Stimulated activated naive B cell treated with anti-CD40 and anti-IgM and Interleukin-4, amounts not matched to agents 10 μg/mL and 1 μg/mL and 100 μg/mL, for 72 hours (primary cell): ENCODE measurements around the gene ZXDC.

Experiments used
- ATAC-seq, 2 donors: fragments of 150-1000 bp; cut with Tn5 transposase; replicated peaks; 2 replicates each; pipeline ENCODE4 v1.10.0; 2021; ENCODE audit warnings: moderate library complexity in 1 of 2
- DNase-seq: peaks from one replicate; pipeline ENCODE4 v3.0.0; 2021
- H3K27ac Mint-ChIP-seq: one replicate; pipeline ENCODE4 v1.8.0; 2022; ENCODE audit warnings: mild to moderate bottlenecking, mixed read lengths
- H3K27me3 Mint-ChIP-seq, 2 donors: one replicate each; pipeline ENCODE4 v1.8.0; 2022; ENCODE audit warnings: mixed read lengths in 2 of 2
- H3K36me3 Mint-ChIP-seq, 2 donors: one replicate each; pipeline ENCODE4 v1.8.0; 2022; ENCODE audit warnings: mixed read lengths in 2 of 2, mild to moderate bottlenecking in 1 of 2
- H3K4me1 Mint-ChIP-seq, 2 donors: one replicate each; pipeline ENCODE4 v1.8.0; 2022; ENCODE audit warnings: mixed read lengths in 2 of 2, mild to moderate bottlenecking in 1 of 2
- H3K4me3 Mint-ChIP-seq, 2 donors: one replicate each; pipeline ENCODE4 v1.8.0; 2022; ENCODE audit warnings: mild to moderate bottlenecking in 2 of 2, mixed read lengths in 2 of 2, moderate library complexity in 1 of 2
- H3K9me3 Mint-ChIP-seq, 2 donors: one replicate each; pipeline ENCODE4 v1.8.0; 2022; ENCODE audit warnings: mixed read lengths in 2 of 2, mild to moderate bottlenecking in 1 of 2

The ZXDC gene

DNA sequence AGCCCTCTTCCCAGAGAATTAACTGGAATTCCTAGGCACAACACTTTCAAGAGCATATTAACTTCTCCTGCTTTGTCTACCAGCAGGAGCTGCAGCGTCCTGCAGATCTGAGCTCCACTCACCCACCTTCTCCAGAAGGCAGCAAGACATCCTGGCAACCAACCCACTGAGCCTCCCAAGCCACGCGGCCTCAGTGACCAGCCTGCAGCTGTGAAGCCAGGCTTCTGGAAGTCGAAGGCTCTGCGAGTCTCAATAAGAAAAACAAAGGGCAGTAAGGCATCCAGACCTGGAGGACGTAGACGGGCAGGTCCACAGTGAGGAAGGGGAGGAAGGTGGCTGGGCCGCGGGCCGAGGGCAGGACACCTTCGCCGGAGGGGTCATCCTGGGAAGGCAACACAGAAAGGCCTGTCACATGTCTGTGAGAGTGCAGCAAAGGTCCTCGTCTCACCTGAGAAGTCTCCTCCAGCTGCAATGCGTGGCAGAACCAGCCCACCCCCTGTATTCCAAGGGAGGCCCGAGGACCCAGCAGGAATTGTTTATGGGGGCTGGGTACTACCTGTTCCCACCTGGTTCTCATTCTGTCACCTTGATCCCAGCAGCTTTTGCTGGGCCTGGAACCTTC, 36.2 kb downstream of the ZXDC start:
- DNase-seq: no peak
- Mint-ChIP-seq H3K4me1 (peaks cover 0 to 4% of the 10 kb centered on the region in 2 donors), H3K27ac (no peak overlapping the region), H3K9me3 (no peaks in the 10 kb centered on the region), H3K36me3 (peaks cover 51 to 64% of the 10 kb centered on the region in 2 donors), H3K4me3 (no peak overlapping the region), H3K27me3 (no peaks in the 10 kb centered on the region)
- ATAC-seq: no peak

DNA sequence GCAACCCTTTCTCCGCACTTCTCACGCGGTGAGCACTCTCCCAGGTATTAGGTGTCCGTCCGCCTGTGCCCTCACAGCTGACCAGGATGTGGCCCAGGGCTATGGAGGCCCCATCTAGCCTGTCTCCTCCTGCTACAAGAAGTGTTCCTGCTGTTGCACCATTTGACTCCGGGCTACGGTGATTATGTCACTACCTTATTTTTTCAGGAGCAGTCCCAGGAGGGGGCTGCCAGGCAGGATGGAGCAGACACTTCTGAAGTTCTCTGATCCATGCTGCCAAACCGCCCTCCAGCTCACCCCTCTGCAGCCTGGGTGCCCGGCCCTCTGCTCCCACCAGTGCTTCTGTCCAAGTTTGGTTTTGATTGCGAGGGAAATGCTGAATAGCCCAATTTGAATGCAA, 36.9 kb downstream of the ZXDC start:
- DNase-seq (no peak), ATAC-seq (no peak)
- H3K36me3 Mint-ChIP-seq: peaks cover 56 to 69% of the 10 kb centered on the region in 2 donors
- no peak overlapping the region for H3K4me3 Mint-ChIP-seq
- H3K4me1 Mint-ChIP-seq: peaks cover 0 to 4% of the 10 kb centered on the region in 2 donors
- H3K27ac Mint-ChIP-seq: no peak overlapping the region
- no peaks in the 10 kb centered on the region for H3K27me3 Mint-ChIP-seq
- H3K9me3 Mint-ChIP-seq: no peaks in the 10 kb centered on the region

DNA sequence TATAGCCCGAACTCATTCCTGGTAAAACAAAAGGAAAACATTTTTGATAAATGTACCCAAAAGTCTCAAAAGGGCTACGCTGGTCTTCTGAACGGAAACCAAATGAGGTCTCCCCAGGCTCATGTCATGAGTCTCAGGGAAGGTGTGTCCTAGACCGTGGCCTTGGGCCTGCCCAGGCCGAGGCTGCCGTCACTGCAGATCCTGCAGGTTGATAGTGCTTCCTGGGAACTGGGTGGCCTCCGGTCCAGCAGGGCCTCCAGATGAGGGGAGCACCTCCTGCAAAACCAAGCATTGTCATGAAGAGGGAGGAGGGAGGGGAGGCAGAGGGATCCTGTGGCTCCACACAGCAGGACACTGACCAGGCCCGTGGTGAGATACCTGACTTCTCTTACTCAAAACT, 37.5 kb downstream of the ZXDC start:
- Mint-ChIP-seq H3K27ac (no peak overlapping the region), H3K36me3 (peaks cover 61 to 73% of the 10 kb centered on the region in 2 donors), H3K9me3 (no peaks in the 10 kb centered on the region), H3K4me3 (no peak overlapping the region), H3K4me1 (peaks cover 0 to 4% of the 10 kb centered on the region in 2 donors), H3K27me3 (no peaks in the 10 kb centered on the region)
- DNase-seq: no peak
- no peak for ATAC-seq

DNA sequence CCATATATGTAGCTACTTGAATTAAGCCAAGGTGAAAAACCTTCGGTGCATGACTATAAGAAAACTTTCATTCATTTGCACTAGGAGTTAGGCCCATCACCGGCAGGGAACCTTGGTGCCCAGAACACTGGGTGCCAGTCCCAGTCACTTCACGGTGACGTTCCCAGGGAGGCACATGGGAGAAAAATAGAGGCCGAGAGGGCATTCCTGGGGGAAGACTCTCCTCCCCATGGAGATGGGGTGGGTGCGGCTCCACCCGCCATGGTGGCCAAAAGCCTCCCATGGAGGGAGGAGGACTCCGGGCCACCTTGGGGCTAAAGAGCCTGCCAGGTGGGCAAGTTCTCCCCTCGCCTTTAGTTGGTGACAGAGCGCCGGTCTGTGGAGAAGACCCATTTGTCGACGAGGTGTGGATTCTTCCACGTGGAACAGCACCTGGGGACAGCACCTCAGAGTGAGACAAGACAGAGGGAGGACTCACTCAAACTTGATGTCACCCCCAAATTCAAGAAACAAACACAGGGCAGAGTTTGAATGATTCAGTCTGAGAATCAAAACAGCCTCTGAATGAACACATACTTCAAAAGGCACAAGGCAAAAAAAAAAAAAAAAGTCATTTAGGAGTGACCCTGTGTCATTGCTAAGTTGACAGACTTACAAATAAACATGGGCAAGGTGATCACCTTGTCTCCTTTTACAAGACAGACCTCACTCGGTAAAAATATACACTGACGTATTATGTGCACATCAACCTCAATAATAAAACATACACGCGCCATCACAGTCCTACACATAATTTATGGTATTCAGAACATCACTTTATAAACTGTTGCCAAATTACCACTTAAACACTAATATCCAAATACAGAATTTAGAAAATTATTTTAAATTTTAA, 38.6 kb downstream of the ZXDC start:
- DNase-seq: no peak
- H3K4me3 Mint-ChIP-seq: no peak overlapping the region

DNA sequence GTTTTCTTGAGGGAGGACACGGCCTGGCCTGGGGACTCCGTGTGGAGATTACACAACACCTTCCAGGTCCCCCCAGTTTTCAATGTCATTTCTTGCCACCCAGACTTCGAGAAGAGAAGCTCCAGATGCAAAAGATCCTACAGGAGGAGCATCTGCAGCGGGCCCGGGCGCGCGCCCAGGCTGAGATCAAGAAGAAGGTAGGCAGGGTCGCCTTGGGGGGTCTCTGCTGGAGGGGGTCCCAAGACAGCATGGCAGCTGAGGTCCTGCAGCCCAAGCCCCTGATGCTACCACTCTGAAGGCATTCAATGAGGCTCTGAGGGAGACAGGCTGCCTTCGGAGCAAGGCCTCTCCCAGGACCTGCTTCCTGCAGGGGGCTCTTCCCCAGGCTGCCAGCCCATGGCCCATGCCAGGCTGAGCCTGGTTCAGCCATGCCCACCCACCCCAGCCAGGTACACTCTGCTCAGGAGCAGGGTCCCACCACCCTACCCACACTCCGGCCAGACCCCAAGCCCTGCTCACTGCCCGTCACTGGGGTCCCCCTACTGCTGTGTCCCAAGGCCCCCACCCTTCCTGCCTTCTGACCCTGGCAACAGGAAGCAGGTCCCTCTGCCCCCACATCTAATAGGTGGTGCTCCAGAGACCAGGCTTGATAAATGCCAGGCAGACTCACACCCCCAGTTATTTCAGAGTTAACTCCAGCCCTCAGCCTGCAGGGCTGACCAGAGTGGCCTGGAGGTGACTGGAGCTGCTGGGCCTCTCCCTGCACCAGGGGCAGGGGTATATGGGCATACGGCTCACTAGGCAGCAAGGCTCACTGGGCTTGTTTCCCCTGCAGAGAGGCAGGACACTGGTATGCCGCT, 40.0 kb downstream of the ZXDC start:
- no peaks in the 10 kb centered on the region for H3K27me3 Mint-ChIP-seq
- peaks cover 62 to 70% of the 10 kb centered on the region in 2 donors for H3K36me3 Mint-ChIP-seq
- H3K4me1 Mint-ChIP-seq: peaks cover 0 to 11% of the 10 kb centered on the region in 2 donors
- peak overlapping the region; percentile 56 for H3K27ac Mint-ChIP-seq
- ATAC-seq (no peak), DNase-seq (no peak)
- H3K9me3 Mint-ChIP-seq: no peaks in the 10 kb centered on the region
- no peak overlapping the region for H3K4me3 Mint-ChIP-seq

More for the DNA sequence above, 38.6 kb downstream of the ZXDC start:
- ATAC-seq: no peak
- Mint-ChIP-seq H3K9me3 (no peaks in the 10 kb centered on the region), H3K4me1 (peaks cover 0 to 7% of the 10 kb centered on the region in 2 donors), H3K27ac (no peak overlapping the region), H3K27me3 (no peaks in the 10 kb centered on the region), H3K36me3 (peaks cover 64 to 78% of the 10 kb centered on the region in 2 donors)

DNA sequence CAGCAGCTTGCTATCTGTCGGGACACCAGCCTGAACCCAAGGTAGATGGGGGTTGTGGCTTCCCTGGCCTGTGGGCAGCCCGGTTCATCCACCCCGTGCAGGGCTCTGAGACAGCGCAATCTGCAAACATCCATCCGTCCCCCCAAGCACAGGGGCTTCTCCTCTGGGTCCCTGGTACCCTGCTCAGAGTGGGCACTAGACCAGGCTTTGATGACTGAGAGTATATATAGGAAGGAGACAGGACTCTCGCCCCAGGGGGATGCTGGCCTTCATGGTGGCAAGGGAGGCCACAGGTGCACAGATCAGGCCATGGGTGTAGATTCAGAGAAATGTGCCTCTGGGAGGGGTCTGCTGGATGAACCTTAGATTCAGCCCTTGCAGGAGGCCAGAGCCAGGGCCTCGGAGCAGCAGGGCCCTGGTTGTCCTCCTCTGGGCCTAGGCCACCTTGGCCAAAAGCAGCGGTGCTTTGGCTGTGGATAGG, 40.7 kb downstream of the ZXDC start:
- H3K9me3 Mint-ChIP-seq: no peaks in the 10 kb centered on the region
- no peak for ATAC-seq
- H3K36me3 Mint-ChIP-seq: peaks cover 56 to 63% of the 10 kb centered on the region in 2 donors
- peaks cover 0 to 11% of the 10 kb centered on the region in 2 donors for H3K4me1 Mint-ChIP-seq
- DNase-seq: no peak
- H3K27ac Mint-ChIP-seq: no peak overlapping the region
- no peak overlapping the region for H3K4me3 Mint-ChIP-seq
- H3K27me3 Mint-ChIP-seq: no peaks in the 10 kb centered on the region

DNA sequence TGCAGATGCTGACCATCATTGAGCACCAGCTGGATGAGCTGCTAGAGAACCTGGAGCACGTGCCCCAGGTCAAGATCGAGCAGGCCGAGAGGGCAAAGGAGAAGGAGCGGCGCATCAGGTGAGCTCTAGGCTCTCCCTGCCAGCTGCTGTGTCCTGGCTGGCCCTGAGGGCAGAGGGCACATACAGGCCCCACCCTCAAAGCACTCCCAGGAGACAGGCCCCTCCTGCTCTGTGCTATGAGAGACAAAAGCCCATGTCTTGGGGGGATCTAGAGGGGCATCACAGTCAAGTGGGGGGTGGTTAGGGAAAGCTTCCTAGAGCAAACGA, 41.5 kb downstream of the ZXDC start:
- H3K9me3 Mint-ChIP-seq: no peaks in the 10 kb centered on the region
- no peak for DNase-seq
- peak overlapping the region; percentile 32 for H3K27ac Mint-ChIP-seq
- H3K4me1 Mint-ChIP-seq: peaks cover 0 to 11% of the 10 kb centered on the region in 2 donors
- H3K4me3 Mint-ChIP-seq: no peak overlapping the region
- peaks cover 52 to 57% of the 10 kb centered on the region in 2 donors for H3K36me3 Mint-ChIP-seq
- no peaks in the 10 kb centered on the region for H3K27me3 Mint-ChIP-seq
- ATAC-seq: no peak

DNA sequence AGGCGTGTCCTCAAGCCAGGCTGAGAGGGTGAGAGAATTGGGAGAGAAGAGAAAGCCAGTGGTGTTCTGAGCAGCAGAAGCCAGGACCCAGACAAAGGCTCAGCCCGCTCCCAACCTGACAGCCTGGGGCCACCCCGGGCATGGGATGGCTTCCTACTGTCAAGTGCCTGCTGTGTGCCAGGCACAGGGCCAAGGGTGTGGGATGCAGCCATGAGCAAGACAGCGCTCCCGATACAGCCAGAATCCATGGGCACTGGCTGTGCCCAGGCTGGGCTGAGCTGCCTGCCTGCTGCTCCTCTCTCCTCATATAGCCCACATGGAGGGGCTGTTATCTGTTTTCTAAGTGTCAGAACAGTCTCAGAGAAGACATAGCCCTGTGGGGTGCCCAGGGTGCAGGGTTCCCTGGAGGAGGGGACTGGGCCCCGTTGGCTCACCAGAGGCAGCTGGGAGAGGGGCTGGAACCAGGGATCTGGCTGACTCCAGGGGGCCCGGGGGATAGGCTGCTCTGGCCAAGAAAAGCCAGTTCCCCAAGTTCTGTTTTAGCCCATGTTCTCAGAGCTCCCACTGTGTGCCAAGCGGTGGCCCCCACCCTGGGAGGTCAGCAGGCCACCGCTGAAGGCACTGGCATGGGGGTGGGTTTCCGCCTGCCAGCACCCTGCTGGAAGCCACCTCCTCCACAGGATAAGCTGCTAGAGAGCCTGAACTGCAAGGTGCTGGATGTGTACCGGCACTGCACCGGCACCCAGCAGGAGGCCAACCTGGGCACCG, 42.0 kb downstream of the ZXDC start:
- Mint-ChIP-seq H3K36me3 (peaks cover 46 to 51% of the 10 kb centered on the region in 2 donors), H3K4me1 (peaks cover 0 to 11% of the 10 kb centered on the region in 2 donors), H3K27ac (no peak overlapping the region), H3K9me3 (no peaks in the 10 kb centered on the region), H3K4me3 (no peak overlapping the region), H3K27me3 (no peaks in the 10 kb centered on the region)
- ATAC-seq: no peak
- DNase-seq: no peak

DNA sequence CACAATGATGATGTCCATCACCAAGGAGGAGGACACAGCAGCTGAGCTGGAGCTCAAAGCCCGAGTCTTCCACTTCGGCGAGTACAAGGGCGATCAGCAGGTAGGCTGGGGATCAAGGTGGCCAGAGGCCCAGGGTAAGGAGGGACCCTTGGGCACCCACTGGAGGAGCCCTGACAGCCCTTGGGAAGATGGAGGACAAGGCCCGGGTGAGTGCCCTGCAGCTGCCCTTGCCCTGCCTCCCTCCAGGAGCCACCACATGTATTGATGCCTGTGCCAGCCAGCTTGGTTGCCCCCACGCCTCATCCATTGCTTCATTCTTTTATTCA, 42.6 kb downstream of the ZXDC start:
- H3K4me1 Mint-ChIP-seq: peaks cover 0 to 11% of the 10 kb centered on the region in 2 donors
- peaks cover 44 to 49% of the 10 kb centered on the region in 2 donors for H3K36me3 Mint-ChIP-seq
- H3K9me3 Mint-ChIP-seq: no peaks in the 10 kb centered on the region
- no peak for DNase-seq
- ATAC-seq: no peak
- no peak overlapping the region for H3K4me3 Mint-ChIP-seq
- no peaks in the 10 kb centered on the region for H3K27me3 Mint-ChIP-seq
- H3K27ac Mint-ChIP-seq: no peak overlapping the region

DNA sequence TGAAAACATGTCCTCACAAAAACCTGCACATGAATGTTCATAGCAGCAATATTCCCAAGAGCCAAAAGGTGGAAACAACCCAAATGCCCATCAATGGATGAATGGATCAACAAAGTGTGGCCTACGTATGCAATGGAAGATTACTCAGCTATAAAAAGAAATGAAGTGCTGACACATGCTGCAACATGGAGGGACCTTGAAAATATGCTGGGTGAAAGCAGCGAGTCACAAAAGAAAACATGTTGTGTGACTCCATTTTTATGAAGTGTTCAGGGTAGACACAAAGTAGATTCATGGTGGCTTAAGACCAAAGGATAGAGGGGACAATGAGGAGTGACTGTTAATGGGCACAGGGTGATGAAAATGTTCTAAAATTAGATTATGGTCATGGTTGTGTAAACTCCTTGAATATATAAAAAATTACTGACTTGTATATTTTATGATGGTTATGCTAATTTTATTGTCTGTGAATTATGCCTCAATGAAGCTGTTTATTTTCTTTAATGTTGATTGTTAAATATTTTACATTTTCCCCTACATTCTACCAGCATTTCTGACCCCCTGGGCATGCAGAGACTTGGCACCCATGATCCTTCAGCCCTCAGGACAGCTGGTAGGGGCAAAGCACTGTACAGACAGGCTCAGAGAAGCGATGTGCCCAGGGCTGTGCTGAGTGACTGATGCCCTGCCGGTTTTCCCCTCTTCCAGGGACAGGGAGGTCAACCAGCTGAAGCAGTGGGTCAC, 43.2 kb downstream of the ZXDC start:
- Mint-ChIP-seq H3K27me3 (no peaks in the 10 kb centered on the region), H3K4me3 (no peak overlapping the region), H3K36me3 (peaks cover 42 to 45% of the 10 kb centered on the region in 2 donors), H3K27ac (no peak overlapping the region), H3K9me3 (peaks cover 0 to 2% of the 10 kb centered on the region in 2 donors), H3K4me1 (peaks cover 0 to 11% of the 10 kb centered on the region in 2 donors)
- ATAC-seq (no peak), DNase-seq (no peak)

DNA sequence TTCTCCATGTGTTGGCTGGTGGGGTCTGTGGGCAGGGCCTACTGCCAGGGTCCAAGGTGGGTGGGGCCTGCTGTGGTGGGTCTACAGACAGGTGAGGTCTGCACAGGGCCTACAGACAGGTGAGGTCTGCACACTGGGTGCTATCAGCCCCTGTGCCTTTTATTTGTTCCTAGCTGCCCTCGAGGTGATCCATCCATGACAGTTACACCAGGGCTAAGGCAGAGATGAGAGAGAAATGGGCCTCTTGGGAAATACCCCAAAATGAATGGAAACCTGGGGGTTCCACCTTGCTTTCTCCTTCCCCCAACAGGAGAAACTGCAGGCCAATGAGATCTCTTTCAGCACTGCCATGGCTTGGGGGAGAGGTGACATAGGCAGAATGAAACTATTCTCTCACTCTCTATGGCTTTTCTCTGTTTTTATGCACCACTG, 44.6 kb downstream of the ZXDC start:
- H3K27ac Mint-ChIP-seq: peak overlapping the region; percentile 53
- H3K36me3 Mint-ChIP-seq: peaks cover 34 to 36% of the 10 kb centered on the region in 2 donors
- H3K4me1 Mint-ChIP-seq: peaks cover 0 to 10% of the 10 kb centered on the region in 2 donors
- H3K27me3 Mint-ChIP-seq: no peaks in the 10 kb centered on the region
- peak; percentile 87 to 94 for ATAC-seq
- peak; percentile 51 for DNase-seq
- H3K9me3 Mint-ChIP-seq: peaks cover 4% of the 10 kb centered on the region in 2 donors
- H3K4me3 Mint-ChIP-seq: no peak overlapping the region

DNA sequence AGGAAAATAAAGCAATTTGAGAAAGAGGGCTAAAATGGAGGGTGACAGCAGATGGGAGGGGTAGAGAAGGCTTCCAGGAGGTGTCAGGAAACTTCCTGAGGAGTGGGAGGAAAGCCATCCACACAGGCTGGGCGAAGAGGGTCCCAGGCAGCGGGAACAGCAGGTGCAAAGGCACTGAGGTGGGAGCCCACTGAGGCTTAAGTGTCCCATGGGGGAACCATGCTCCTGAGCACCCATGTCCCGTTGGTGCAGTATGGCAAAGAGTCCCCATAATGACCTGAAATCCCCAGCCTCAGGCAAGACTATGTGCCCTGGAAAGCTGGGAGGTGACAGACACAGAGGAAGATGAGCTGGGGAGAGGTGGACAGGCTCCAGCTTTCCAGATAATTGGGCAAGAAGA, 50.9 kb downstream of the ZXDC start:
- H3K9me3 Mint-ChIP-seq: peaks cover 9 to 11% of the 10 kb centered on the region in 2 donors
- DNase-seq (no peak), ATAC-seq (no peak)
- no peak overlapping the region for H3K27ac Mint-ChIP-seq
- H3K4me1 Mint-ChIP-seq: peaks cover 6 to 9% of the 10 kb centered on the region in 2 donors
- H3K27me3 Mint-ChIP-seq: no peaks in the 10 kb centered on the region
- H3K36me3 Mint-ChIP-seq: peaks cover 19 to 21% of the 10 kb centered on the region in 2 donors
- no peak overlapping the region for H3K4me3 Mint-ChIP-seq

DNA sequence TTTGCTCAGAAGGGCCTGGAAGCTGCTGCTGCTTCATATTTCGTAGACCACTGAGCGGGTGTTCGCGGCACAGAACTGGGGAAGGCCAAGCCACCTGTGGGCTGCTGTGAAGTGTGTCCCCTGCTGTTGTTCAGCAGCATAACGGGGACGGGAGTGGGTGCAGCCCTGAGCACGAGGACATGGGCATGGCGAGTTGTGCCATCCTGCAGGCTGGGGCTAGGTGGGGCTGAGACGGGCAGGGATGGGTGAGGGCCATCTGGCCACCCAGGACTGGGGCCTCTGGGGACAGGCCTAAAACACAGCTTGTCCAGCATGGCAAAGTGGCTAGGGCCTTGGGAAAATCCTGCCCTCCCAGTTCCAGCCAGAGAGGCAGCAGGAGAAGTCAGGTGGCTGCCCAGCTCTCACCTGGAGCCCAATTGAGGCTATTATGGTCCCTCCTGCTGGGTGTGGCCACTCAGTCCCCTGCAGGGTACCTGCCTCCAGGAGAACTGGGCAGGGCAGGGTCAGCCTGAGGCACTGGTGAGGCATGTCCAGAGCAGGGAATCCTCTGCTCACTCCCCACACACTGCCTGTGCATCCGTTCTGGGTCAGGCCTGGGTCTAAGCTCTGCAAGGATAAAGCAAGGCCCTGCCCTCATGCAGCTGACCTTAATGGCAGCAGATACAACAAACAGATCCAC, 51.5 kb downstream of the ZXDC start:
- Mint-ChIP-seq H3K4me3 (no peak overlapping the region), H3K27me3 (no peaks in the 10 kb centered on the region), H3K27ac (no peak overlapping the region), H3K4me1 (peaks cover 6 to 9% of the 10 kb centered on the region in 2 donors), H3K36me3 (peaks cover 19 to 21% of the 10 kb centered on the region in 2 donors), H3K9me3 (peaks cover 9 to 11% of the 10 kb centered on the region in 2 donors)
- ATAC-seq: no peak
- no peak for DNase-seq
